HG03457 (cell line): ENCODE measurements around the gene TUBGCP4.
A peak's percentile ranks its signal among the peaks of the same experiment; 100 is the strongest.
"Not testable (repeated sequence)": the region's sequence is repeated elsewhere in the genome, so short reads cannot be mapped to it uniquely, and the experiment has no call there.

Experiments
- ATAC-seq: cut with Tn5 transposase; IDR thresholded peaks from one replicate; pipeline ENCODE4 v1.9.1; 2021; ENCODE audit warnings: moderate number of reproducible peaks; ENCODE audit not compliant: unreplicated experiment

TUBGCP4 gene, protein sequence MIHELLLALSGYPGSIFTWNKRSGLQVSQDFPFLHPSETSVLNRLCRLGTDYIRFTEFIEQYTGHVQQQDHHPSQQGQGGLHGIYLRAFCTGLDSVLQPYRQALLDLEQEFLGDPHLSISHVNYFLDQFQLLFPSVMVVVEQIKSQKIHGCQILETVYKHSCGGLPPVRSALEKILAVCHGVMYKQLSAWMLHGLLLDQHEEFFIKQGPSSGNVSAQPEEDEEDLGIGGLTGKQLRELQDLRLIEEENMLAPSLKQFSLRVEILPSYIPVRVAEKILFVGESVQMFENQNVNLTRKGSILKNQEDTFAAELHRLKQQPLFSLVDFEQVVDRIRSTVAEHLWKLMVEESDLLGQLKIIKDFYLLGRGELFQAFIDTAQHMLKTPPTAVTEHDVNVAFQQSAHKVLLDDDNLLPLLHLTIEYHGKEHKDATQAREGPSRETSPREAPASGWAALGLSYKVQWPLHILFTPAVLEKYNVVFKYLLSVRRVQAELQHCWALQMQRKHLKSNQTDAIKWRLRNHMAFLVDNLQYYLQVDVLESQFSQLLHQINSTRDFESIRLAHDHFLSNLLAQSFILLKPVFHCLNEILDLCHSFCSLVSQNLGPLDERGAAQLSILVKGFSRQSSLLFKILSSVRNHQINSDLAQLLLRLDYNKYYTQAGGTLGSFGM

DNA sequence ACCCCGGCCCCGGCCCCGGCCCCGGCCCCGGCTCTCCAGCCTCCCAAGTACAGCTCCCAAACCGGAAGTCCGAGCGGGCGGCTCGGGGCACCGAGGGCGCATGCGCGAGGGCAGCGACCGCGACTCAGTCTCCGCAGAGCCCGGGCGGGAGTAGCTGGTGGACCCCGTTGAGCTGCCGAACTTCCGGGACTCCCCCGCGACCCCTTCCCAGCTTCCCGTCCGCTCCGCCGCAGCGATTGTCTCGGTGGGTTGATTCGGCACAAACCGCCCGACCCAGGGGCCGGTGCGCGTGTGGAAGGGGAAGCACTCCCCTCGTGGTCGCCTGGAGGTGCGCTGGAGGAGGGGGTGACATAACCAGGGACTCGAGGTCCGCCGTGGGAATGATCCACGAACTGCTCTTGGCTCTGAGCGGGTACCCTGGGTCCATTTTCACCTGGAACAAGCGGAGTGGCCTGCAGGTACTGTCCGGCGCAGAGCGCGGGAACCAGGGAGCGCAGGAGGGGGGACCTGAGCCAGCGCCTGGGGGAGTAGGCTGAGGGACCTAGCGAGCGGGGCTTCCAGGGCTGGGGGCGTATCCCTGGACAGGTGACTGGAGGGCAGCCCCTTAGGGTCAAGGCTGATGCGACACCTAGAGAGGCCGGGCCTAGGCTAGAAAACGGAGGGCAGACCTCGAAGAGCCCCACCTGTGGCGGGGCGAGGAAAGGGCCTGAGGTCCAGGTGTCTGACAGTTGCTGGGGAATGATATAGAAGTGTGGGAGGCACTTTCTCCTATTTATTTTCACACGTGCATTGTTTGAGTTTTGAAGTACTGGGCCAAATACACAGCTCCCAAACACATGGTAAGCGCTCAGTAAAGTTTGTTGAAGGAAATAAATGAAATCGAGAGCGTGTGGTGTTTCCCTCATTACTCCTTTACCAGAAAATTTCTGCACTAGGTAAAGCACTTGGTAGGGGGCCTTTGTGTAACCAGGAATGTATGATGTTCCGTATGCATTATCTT, at the start of gene TUBGCP4, which contains the start of gene ZSCAN29:
Gene TUBGCP4 (plus strand): TSS at position 127 of the 1,000 bp plus-strand sequence. CDS start 254 bp downstream, at position 381.
Gene ZSCAN29 (minus strand): TSS at position 69 of the 1,000 bp plus-strand sequence. CDS start 1,130 bp downstream, outside the sequence.
- ATAC-seq, result peak; percentile 49

DNA sequence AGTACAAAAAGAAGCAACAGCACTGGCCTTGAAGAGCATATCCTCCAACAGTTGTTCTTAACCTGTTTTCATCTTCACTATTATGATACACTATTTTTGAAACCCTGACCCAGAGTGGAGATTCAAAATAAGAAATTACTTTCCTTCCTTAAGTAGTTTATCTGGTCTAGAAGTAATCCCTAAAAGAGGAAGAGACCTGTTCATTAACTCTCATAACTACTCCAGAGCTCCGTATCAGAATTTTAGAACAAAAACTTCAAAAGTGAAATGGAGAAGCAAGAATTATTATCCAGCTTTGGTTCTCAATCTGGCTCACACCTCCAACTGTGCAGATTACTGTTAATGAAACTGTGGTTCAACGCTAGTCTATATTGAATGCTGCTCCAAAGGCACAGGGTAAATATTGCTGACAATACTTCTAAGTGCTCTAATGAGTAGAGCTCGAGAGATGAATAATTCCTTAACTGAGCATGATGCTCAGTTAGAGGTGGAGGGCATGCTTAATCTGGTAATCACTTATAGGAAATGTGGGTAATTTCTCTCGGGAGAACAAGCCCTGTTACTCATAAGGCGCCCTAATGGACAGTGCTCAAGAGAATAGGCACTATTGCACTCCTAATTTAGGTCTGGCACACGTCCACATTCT, 45.7 kb upstream of the TUBGCP4 start:
- ATAC-seq, result no peak

DNA sequence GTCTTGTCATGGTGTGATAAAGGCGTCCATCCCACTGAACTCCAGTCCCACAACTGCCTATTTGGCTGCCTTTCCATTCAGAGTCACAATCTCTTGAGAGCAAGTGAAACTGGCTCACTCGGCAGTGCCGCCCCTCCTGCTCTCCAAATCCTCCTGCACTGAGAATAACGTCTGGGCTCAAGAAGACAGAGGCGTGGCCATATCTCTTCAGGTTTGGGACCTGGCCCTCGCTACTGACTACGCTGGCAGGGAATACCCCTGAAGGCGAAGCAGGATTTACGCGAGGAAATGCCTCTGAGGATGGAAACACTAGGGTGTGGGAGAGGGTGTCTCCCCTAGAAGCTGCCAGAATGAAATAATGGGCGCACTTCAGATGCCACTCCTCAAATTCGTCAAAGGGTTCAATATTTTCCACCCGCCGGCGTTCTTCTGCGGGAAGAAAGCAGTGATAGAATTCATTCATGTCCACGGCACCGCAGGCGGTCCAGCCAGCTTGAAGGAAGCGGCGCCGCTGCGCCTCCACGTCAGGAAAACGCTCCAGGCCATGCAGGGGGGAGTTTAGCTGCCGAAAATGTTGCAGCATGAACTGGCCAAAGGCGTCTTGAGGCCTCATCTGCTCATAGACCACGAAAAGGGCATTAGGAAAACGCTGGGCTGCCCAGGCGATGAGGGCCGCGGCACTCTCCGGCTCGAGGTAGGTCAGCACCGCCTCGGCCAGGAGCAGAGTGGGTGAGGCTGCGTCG, 41.5 kb upstream of the TUBGCP4 start:
- ATAC-seq, result no peak

DNA sequence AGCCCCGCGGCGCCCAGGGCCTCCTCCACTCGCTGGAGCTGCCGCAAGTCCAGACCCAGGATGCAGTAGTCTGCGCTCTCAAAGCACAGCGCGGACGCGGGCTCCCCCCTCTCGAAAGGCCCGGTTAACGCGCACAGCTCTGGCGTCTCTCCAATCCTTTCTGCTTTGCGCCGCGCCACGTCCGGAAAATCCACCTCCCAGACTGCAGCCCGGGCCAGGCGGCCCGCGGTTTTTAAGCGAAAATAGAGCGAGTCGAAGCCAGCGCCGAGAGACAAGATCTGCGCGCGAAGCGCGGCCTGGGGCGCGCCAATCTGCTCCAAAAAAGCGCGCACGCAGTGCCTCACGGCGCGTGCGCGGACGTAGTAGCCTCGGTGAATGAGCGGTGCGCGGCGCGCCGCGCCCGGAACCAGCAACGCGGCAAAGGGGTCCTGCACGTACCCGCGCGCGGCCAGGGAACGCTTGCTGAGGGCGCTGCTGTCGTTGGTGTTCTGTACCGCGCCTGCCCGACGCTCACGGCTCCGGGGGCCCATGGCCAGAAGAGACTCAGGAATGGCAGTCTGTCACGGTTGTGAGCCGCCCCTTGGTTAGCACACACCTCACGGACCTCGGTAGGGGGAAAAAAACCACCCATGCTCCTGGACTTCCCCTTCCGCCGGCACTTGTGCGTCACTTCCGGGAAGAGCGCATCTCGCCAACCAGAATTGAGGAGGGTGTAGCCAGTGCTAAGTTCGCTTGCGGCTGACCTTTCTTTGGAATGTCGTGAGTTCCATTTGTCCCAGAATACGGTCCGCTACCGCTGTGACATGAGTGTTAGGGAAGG, 40.7 kb upstream of the TUBGCP4 start, which contains the start of gene LCMT2:
Gene LCMT2 (minus strand): TSS at position 614 of the 820 bp plus-strand sequence. CDS start 84 bp downstream, at position 530.
- peak; percentile 82 for ATAC-seq

DNA sequence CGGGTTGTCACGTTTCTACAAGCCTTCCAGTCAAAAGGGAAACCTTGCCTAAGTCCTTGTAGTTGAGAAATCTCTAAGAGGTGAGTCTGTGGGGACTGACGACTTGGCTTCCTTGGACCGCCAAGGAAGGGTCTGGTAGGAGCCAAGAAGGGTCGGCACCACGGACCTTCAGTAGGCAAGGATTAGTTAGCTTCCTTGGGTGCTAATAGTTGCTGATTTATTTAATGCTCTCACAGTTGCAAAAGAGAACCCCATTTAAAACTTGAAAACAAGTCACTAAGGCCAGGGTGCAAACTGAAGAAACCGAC, 40.2 kb upstream of the TUBGCP4 start:
- ATAC-seq, result no peak

DNA sequence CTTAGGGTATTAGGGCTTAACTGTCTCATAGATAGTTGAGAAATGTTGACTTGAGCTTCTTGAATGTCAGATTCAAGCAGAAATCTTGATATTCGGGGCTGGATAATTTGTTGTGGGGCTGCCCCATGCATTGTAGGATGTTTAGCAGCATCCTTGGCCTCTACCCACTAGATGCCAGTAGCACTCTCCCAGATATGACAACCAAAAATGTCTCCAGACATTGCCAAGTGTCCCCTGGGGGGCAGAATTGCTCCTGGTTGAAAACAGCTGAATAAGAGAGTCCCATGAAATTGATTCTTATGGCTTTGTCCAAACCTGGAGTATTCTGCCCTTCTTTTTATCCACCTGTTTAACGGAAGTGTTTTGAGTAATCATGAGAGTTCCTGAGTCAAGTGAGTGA, 24.6 kb upstream of the TUBGCP4 start:
- ATAC-seq, result no peak

DNA sequence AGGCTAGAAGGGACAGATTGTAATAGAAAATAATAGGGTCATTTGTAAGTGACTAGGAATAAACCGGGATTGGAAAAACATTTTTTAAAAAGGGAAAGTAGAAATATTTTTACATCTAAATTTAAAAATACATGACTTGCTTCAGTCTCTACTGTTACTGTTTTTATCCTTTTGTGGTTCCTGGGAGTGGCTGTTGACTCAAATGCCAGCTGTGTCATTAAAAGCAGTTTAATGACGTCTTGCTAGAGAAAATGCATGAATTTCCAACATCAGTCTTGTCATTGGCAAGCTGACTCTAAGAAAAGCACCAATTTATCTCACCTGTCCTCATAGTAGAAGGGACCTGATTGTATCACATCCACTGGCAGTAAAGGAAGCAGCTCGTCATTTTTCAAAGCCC, 23.8 kb upstream of the TUBGCP4 start:
- no peak for ATAC-seq

DNA sequence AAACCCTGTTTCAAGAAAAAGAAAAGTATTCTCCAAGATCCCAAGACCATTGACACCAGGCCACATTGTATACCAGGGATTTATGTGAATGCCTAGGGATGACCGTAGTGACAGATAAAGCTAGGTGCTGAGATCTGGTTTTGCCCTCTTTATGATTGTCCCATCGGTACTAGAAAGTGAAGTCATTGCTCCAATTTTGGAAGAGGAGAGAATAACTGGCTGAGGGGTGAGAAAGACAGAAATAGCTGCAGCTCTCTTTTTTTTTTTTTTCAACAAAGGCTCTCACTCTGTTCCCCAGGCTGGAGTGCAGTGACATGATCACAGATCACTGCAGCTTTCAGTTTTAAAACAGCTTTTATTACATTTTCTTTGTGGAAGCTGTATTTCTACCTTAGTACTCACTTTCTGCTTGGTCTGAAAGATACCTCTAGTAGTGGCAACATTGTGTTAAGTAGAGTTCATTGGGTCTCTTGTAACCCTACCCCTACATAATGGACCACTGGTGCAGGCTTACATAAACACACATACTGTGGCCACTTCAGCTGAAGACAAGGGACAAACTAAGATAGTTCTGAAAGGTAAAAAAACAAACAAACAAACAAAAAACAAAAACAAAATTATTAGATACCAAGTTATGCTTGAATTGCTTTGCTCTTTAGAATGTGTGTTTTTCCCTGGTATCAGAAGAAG, 18.1 kb upstream of the TUBGCP4 start:
- ATAC-seq, result no peak

DNA sequence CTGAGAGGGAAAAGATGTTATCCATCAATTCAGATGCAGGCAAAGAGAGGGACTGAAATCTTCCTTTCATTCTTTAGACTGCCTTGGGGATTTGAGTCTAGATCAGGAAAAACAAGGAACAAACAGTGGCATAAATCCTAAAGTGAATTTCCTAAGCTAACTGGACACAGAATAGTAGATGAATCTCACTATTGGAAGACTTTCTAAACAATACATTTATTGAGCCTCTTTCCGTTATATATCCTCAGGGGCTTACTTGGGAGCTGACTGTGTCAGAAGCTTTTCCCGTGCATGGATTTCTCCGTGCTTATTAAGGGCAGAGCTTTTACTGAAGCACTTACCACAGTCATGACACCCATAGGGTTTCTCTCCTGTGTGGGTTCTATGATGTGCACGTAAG, 10.1 kb upstream of the TUBGCP4 start:
- no peak for ATAC-seq

DNA sequence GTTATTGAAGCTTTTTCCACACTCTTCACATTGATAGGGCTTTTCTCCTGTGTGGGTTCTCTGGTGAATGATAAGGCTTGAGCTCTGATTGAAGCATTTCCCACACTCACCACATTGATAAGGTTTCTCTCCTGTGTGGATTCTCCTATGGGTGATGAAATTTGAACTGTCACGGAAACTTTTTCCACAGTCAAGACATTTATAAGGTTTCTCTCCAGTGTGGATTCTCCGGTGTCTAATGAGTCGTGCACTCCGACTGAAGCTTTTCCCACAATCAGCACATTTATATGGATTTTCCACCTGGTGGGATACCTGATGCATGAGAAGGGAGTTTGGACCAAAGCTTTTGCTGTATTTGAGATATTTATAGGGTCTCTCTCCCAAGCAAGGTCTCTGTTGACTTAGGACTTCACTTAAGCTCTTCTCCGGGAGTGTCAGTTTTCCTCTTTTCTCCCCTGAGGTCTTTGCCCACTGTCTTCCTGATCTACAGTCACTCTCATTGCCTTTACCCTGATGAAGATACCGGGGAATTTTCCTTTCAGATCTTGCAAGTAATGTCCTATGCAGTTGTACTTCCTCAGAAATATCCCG, 9.5 kb upstream of the TUBGCP4 start:
- ATAC-seq, result no peak

DNA sequence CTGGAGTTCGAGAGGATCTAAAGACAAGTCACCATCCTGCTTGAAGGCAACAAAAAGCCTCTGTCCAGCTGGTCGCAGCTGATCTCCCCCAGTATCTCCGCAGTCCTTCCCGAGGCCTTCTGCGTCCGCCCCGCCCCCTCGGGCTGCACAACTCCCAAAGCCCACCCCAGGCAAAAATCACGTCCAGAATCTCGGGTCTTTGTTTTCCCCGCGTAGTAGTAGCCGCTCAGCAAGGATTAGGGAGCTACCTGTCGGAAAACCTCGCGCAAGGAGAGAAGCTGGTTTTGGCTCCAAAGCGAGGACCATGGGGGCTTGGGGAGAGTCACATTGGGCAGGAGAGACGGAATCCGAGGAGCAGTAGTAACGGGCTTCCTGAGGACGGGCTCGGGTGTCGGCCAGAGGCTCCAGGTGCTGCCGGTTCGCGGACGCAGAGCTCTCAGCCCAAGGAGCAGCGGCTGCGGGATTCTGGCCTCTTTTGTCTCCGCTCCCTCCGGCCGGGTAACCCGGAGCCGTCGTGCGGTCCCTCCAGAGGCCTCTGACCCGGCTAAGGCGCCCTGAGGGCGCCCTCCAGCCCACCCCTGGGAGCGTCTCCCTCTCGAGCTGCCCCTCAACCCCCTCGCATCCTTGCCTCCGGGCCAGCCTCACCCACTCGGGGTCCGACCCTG, 459 bp upstream of the TUBGCP4 start:
- ATAC-seq, result peak; percentile 33

DNA sequence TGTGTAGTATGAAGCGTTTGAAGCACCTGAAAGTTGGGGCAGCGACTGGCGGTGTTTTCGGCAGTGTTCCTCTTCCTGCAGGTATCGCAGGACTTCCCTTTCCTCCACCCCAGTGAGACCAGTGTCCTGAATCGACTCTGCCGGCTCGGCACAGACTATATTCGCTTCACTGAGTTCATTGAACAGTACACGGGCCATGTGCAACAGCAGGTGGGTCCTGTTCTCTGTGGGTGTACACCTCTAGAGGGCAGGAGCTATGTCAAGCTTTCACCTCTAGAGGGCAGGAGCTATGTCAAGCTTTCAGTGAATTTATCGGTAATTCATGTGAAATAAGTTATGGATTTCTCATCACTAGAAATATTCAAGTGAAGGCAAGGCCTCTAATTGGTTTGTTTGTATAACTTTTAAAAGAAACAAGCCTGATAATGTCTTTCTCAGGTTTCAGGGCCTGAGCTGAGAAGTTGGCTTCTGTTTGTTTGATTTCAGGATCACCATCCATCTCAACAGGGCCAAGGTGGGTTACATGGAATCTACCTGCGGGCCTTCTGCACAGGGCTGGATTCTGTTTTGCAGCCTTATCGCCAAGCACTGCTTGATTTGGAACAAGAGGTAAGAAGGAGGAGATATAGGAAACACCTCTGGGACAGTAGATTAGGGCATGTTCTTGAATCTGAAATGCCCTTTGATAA, 5.3 kb downstream of the TUBGCP4 start:
- ATAC-seq, result no peak

DNA sequence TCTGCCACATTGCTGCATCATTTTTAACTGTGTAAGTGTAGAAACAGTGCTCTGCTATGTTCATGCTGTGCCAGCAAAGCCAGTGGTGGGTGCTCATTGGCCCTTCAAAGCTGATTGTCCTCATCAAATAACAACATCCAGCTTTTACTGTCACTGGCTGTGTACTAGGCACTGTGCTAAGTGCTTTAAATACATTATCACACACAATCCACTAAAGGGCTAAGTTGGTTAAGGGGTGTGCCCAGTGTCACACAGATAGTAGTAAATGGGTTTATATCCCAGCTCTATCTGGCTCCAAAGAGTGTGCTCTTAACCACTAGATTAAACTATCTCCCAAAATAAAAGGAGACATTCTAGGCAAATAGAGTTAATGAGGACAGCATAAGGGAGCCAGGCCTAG, 7.7 kb downstream of the TUBGCP4 start:
- ATAC-seq, result no peak

DNA sequence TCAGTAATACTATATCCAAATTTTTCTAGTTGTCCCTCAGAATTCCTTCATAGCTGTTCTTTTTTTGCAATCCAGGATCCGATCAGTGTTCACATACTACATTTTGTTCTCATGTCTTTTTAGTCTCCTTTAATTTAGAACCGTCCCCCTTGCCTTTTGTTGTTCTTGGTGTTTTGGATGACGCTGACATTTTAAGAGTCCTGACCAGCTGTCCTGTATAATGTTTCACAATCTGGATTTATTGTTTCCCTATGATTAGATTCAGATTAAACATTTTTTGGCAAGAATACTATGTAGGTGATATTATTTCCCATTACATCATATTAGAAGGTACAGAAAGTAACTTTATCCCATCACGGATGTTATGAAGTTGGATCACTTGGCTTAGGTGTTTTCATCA, 11.4 kb downstream of the TUBGCP4 start:
- ATAC-seq, result no peak

DNA sequence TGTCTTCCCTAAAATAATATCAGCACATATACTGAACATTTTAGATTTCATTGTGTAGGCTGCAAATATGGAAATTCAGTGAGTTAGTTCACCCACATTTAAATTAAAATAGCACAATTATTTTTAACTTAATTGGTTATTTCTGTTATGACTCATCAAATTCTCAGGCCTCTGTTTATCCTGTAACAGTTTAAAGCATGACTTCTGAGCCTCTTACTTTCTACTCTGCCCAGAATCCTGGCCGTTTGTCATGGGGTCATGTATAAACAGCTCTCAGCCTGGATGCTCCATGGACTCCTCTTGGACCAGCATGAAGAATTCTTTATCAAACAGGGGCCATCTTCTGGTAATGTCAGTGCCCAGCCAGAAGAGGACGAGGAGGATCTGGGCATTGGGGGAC, 12.2 kb downstream of the TUBGCP4 start:
- no peak for ATAC-seq

DNA sequence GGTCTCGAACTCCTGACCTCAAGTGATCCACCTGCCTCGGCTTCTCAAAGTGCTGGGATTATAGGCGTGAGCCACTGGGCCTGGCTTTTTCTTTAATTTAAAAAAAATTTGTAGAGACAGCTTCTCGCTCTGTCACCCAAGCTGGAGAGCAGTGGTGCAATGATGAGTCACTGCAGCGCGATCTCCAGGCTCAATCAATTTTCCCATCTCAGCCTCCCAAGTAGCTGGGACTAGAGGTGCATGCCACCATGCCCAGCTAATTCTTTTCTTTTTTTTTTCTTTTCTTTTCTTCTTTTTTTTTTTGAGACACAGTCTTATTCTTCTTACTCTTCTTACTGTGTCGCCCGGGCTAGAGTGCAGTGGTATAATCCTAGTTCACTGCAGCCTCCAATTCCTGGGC, 19.8 kb downstream of the TUBGCP4 start:
- no peak for ATAC-seq

DNA sequence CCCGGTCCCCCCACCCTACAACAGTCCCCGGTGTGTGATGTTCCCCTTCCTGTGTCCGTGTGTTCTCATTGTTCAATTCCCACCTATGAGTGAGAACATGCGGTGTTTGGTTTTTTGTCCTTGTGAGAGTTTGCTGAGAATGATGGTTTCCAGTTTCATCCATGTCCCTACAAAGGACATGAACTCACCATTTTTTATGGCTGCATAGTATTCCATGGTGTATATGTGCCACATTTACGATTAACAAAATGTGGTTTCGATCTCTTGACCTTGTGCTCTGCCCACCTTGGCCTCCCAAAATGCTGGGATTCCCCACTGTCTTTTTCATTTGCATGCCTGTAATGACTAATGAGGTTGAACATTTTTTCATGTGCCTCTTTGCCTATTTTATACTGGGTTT, 22.7 kb downstream of the TUBGCP4 start:
- not testable (repeated sequence) for ATAC-seq
